IPS DF 4.7 (cell line): ENCODE measurements around the gene MREG.

ENCODE experiments used
- DNase-seq: peaks from one replicate; pipeline ENCODE4 v3.0.0-alpha.2; 2013; ENCODE audit warnings: low spot score; ENCODE audit errors: extremely low read depth

Gene MREG

GRCh38 chr2:216013080-216013909 is at the start of gene MREG:
Gene MREG, minus strand, starts transcription at chr2:216013551. Its CDS starts 224 bp downstream, at chr2:216013327.
- peak; percentile 46 for DNase-seq

GRCh38 chr2:216059233-216059834 is 46.0 kb upstream of the MREG start:
- DNase-seq, result no peak

- no peak for DNase-seq
Observed at GRCh38 chr2:216057688-216058193, 44.4 kb upstream of the MREG start.

GRCh38 chr2:216056739-216057138 is 43.4 kb upstream of the MREG start:
- no peak for DNase-seq

GRCh38 chr2:216055680-216056079 is 42.3 kb upstream of the MREG start:
- DNase-seq, result no peak

GRCh38 chr2:216052420-216052819 is 39.1 kb upstream of the MREG start:
- no peak for DNase-seq

GRCh38 chr2:216051350-216051749 is 38.0 kb upstream of the MREG start:
- no peak for DNase-seq

GRCh38 chr2:216049452-216049851 is 36.1 kb upstream of the MREG start:
- no peak for DNase-seq

- DNase-seq, result no peak
Observed at GRCh38 chr2:216047397-216047796, 34.0 kb upstream of the MREG start.

- DNase-seq, result no peak
Observed at GRCh38 chr2:216044883-216045486, 31.6 kb upstream of the MREG start.

GRCh38 chr2:216043949-216044348 is 30.6 kb upstream of the MREG start:
- no peak for DNase-seq

- no peak for DNase-seq
Observed at GRCh38 chr2:216041438-216041837, 28.1 kb upstream of the MREG start.

- no peak for DNase-seq
Observed at GRCh38 chr2:216039918-216040317, 26.6 kb upstream of the MREG start.

- DNase-seq, result peak; percentile 66
Observed at GRCh38 chr2:216034065-216034464, 20.7 kb upstream of the MREG start.

- DNase-seq, result no peak
Observed at GRCh38 chr2:216033403-216033802, 20.1 kb upstream of the MREG start.

GRCh38 chr2:216031960-216032689 is 18.8 kb upstream of the MREG start:
- DNase-seq, result no peak

GRCh38 chr2:216030216-216030615 is 16.9 kb upstream of the MREG start:
- DNase-seq, result no peak

- no peak for DNase-seq
Observed at GRCh38 chr2:216029416-216030129, 16.2 kb upstream of the MREG start.

GRCh38 chr2:216024779-216025336 is 11.5 kb upstream of the MREG start:
- no peak for DNase-seq

- peak; percentile 46 for DNase-seq
Observed at GRCh38 chr2:216023055-216023648, 9.8 kb upstream of the MREG start.
